ENCODE results near the gene ACER3.

Gene ACER3

GRCh38 chr11:76919467-76919866, 58.7 kb downstream of the ACER3 start:
- Histone ChIP-seq H2AK5ac (ENCODE audit: low read depth, low read length) (no peak overlapping the region), H4K8ac (ENCODE audit: low read depth, low read length) (no peak overlapping the region), H3K27ac (replicated peaks; ENCODE audit: low read length) (no peak overlapping the region), H4K91ac (ENCODE audit: low read depth, low read length, poor library complexity) (no peak overlapping the region), H3K4me2 (ENCODE audit: insufficient read depth, low read length, poor library complexity, severe bottlenecking) (no peak overlapping the region), H3K18ac (ENCODE audit: low read length) (no peak overlapping the region), H3K79me1 (ENCODE audit: low read depth, low read length) (peaks cover 2% of the 10 kb centered on the region), H3K23ac (ENCODE audit: low read depth, low read length, poor library complexity) (no peak overlapping the region), H2BK120ac (ENCODE audit: low read depth, low read length) (no peak overlapping the region), H3K9me3 (replicated peaks in 1 of 2; ENCODE audit: control insufficient read depth in 2 of 2, insufficient read depth in 1 of 2, low read depth in 1 of 2, low read length in 2 of 2) (no peaks in the 10 kb centered on the region), H3K4me3 (ENCODE audit: low read length in 2 of 2) (no peak overlapping the region), H3K9ac (ENCODE audit: low read depth, low read length, poor library complexity) (no peak overlapping the region), H3K14ac (ENCODE audit: low read length) (no peak overlapping the region), H2AFZ (ENCODE audit: low read length) (no peak overlapping the region), H3K27me3 (ENCODE audit: control insufficient read depth in 3 of 3, insufficient read depth in 3 of 3, low read depth in 1 of 3, low read length in 3 of 3) (no peaks in the 10 kb centered on the region), H3K36me3 (replicated peaks in 1 of 2; ENCODE audit: control insufficient read depth in 2 of 2, insufficient read depth in 2 of 2, low read length in 2 of 2) (no peaks in the 10 kb centered on the region), H2BK15ac (ENCODE audit: low read length) (no peak overlapping the region), H3K4ac (ENCODE audit: low read length) (no peak overlapping the region), H2BK12ac (ENCODE audit: low read length) (no peak overlapping the region), H3K4me1 (ENCODE audit: control insufficient read depth in 2 of 2, insufficient read depth in 1 of 2, low read depth in 1 of 2, low read length in 2 of 2) (no peaks in the 10 kb centered on the region), H2BK5ac (ENCODE audit: low read length) (no peak overlapping the region)
- DNase-seq (ENCODE audit: low spot score): no peak
- WGBS, 2 donors (ENCODE audit: extremely low coverage in 2 of 2, insufficient read length in 2 of 2, insufficient replicate concordance in 1 of 2): no CpG with 5 or more reads among the region's 1 CpG

- no peaks in the 10 kb centered on the region for H3K9me3 ChIP-seq (replicated peaks in 1 of 2; ENCODE audit: control insufficient read depth in 2 of 2, insufficient read depth in 1 of 2, low read depth in 1 of 2, low read length in 2 of 2)
- WGBS, 2 donors (ENCODE audit: extremely low coverage in 2 of 2, insufficient read length in 2 of 2, insufficient replicate concordance in 1 of 2): no CpG with 5 or more reads among the region's 7 CpGs
- H3K18ac ChIP-seq (ENCODE audit: low read length): no peak overlapping the region
- no peak overlapping the region for H3K14ac ChIP-seq (ENCODE audit: low read length)
- no peaks in the 10 kb centered on the region for H3K36me3 ChIP-seq (replicated peaks in 1 of 2; ENCODE audit: control insufficient read depth in 2 of 2, insufficient read depth in 2 of 2, low read length in 2 of 2)
- peak overlapping the region; percentile 2 for H3K9ac ChIP-seq (ENCODE audit: low read depth, low read length, poor library complexity)
- H2BK120ac ChIP-seq (ENCODE audit: low read depth, low read length): no peak overlapping the region
- H2AK5ac ChIP-seq (ENCODE audit: low read depth, low read length): no peak overlapping the region
- H3K4me3 ChIP-seq (ENCODE audit: low read length in 2 of 2): no peak overlapping the region
- H3K27ac ChIP-seq (replicated peaks; ENCODE audit: low read length): no peak overlapping the region
- no peak overlapping the region for H3K4ac ChIP-seq (ENCODE audit: low read length)
- no peak overlapping the region for H2BK15ac ChIP-seq (ENCODE audit: low read length)
- H3K4me2 ChIP-seq (ENCODE audit: insufficient read depth, low read length, poor library complexity, severe bottlenecking): no peak overlapping the region
- no peaks in the 10 kb centered on the region for H3K27me3 ChIP-seq (ENCODE audit: control insufficient read depth in 3 of 3, insufficient read depth in 3 of 3, low read depth in 1 of 3, low read length in 3 of 3)
- no peak overlapping the region for H4K91ac ChIP-seq (ENCODE audit: low read depth, low read length, poor library complexity)
- H4K8ac ChIP-seq (ENCODE audit: low read depth, low read length): no peak overlapping the region
- no peak overlapping the region for H2BK5ac ChIP-seq (ENCODE audit: low read length)
- peaks cover 2% of the 10 kb centered on the region for H3K79me1 ChIP-seq (ENCODE audit: low read depth, low read length)
- DNase-seq (ENCODE audit: low spot score): peak; percentile 76
- no peak overlapping the region for H2AFZ ChIP-seq (ENCODE audit: low read length)
- no peak overlapping the region for H3K23ac ChIP-seq (ENCODE audit: low read depth, low read length, poor library complexity)
- H3K4me1 ChIP-seq (ENCODE audit: control insufficient read depth in 2 of 2, insufficient read depth in 1 of 2, low read depth in 1 of 2, low read length in 2 of 2): no peaks in the 10 kb centered on the region
- H2BK12ac ChIP-seq (ENCODE audit: low read length): no peak overlapping the region
Observed at GRCh38 chr11:76919887-76920746, 59.4 kb downstream of the ACER3 start.

GRCh38 chr11:76927160-76927559, 66.4 kb downstream of the ACER3 start:
- Histone ChIP-seq H3K36me3 (replicated peaks in 1 of 2; ENCODE audit: control insufficient read depth in 2 of 2, insufficient read depth in 2 of 2, low read length in 2 of 2) (peaks cover 0 to 4% of the 10 kb centered on the region in 2 donors), H3K4me3 (ENCODE audit: low read length in 2 of 2) (no peak overlapping the region), H2AK5ac (ENCODE audit: low read depth, low read length) (no peak overlapping the region), H2BK5ac (ENCODE audit: low read length) (no peak overlapping the region), H3K23ac (ENCODE audit: low read depth, low read length, poor library complexity) (no peak overlapping the region), H3K9me3 (replicated peaks in 1 of 2; ENCODE audit: control insufficient read depth in 2 of 2, insufficient read depth in 1 of 2, low read depth in 1 of 2, low read length in 2 of 2) (no peaks in the 10 kb centered on the region), H3K4me2 (ENCODE audit: insufficient read depth, low read length, poor library complexity, severe bottlenecking) (no peak overlapping the region), H3K27me3 (ENCODE audit: control insufficient read depth in 3 of 3, insufficient read depth in 3 of 3, low read depth in 1 of 3, low read length in 3 of 3) (no peaks in the 10 kb centered on the region), H4K8ac (ENCODE audit: low read depth, low read length) (no peak overlapping the region), H2BK15ac (ENCODE audit: low read length) (no peak overlapping the region), H3K79me1 (ENCODE audit: low read depth, low read length) (no peaks in the 10 kb centered on the region), H2BK12ac (ENCODE audit: low read length) (no peak overlapping the region), H3K4ac (ENCODE audit: low read length) (no peak overlapping the region), H2BK120ac (ENCODE audit: low read depth, low read length) (no peak overlapping the region), H3K4me1 (ENCODE audit: control insufficient read depth in 2 of 2, insufficient read depth in 1 of 2, low read depth in 1 of 2, low read length in 2 of 2) (no peaks in the 10 kb centered on the region), H3K9ac (ENCODE audit: low read depth, low read length, poor library complexity) (no peak overlapping the region), H3K18ac (ENCODE audit: low read length) (no peak overlapping the region), H4K91ac (ENCODE audit: low read depth, low read length, poor library complexity) (no peak overlapping the region), H2AFZ (ENCODE audit: low read length) (no peak overlapping the region), H3K27ac (replicated peaks; ENCODE audit: low read length) (no peak overlapping the region), H3K14ac (ENCODE audit: low read length) (no peak overlapping the region)
- no CpG with 5 or more reads among the region's 5 CpGs for WGBS, 2 donors (ENCODE audit: extremely low coverage in 2 of 2, insufficient read length in 2 of 2, insufficient replicate concordance in 1 of 2)
- DNase-seq (ENCODE audit: low spot score): no peak

GRCh38 chr11:76935042-76935441, 74.3 kb downstream of the ACER3 start:
- Histone ChIP-seq H2BK12ac (ENCODE audit: low read length) (no peak overlapping the region), H3K4me1 (ENCODE audit: control insufficient read depth in 2 of 2, insufficient read depth in 1 of 2, low read depth in 1 of 2, low read length in 2 of 2) (no peaks in the 10 kb centered on the region), H3K4me2 (ENCODE audit: insufficient read depth, low read length, poor library complexity, severe bottlenecking) (no peak overlapping the region), H3K79me1 (ENCODE audit: low read depth, low read length) (no peaks in the 10 kb centered on the region), H3K9me3 (replicated peaks in 1 of 2; ENCODE audit: control insufficient read depth in 2 of 2, insufficient read depth in 1 of 2, low read depth in 1 of 2, low read length in 2 of 2) (peaks cover 0 to 14% of the 10 kb centered on the region in 2 donors), H3K4me3 (ENCODE audit: low read length in 2 of 2) (no peak overlapping the region), H2AK5ac (ENCODE audit: low read depth, low read length) (no peak overlapping the region), H4K8ac (ENCODE audit: low read depth, low read length) (no peak overlapping the region), H2AFZ (ENCODE audit: low read length) (no peak overlapping the region), H2BK120ac (ENCODE audit: low read depth, low read length) (no peak overlapping the region), H3K27ac (replicated peaks; ENCODE audit: low read length) (no peak overlapping the region), H3K27me3 (ENCODE audit: control insufficient read depth in 3 of 3, insufficient read depth in 3 of 3, low read depth in 1 of 3, low read length in 3 of 3) (no peaks in the 10 kb centered on the region), H3K18ac (ENCODE audit: low read length) (no peak overlapping the region), H3K4ac (ENCODE audit: low read length) (no peak overlapping the region), H2BK15ac (ENCODE audit: low read length) (no peak overlapping the region), H2BK5ac (ENCODE audit: low read length) (no peak overlapping the region), H3K23ac (ENCODE audit: low read depth, low read length, poor library complexity) (no peak overlapping the region), H4K91ac (ENCODE audit: low read depth, low read length, poor library complexity) (no peak overlapping the region), H3K14ac (ENCODE audit: low read length) (no peak overlapping the region), H3K9ac (ENCODE audit: low read depth, low read length, poor library complexity) (no peak overlapping the region), H3K36me3 (replicated peaks in 1 of 2; ENCODE audit: control insufficient read depth in 2 of 2, insufficient read depth in 2 of 2, low read length in 2 of 2) (peaks cover 0 to 2% of the 10 kb centered on the region in 2 donors)
- WGBS, 2 donors (ENCODE audit: extremely low coverage in 2 of 2, insufficient read length in 2 of 2, insufficient replicate concordance in 1 of 2): no CpG with 5 or more reads among the region's 3 CpGs
- DNase-seq (ENCODE audit: low spot score): no peak
